KMS-11 (cell line): ENCODE measurements around the gene LDAH.

Source experiments
- H2AFZ ChIP-seq: fragments of 200-600 bp; sonication (generic); 2 replicates; pipeline ENCODE4 v1.6.1; 2016; ENCODE audit warnings: antibody characterized with exemption, mixed run types, low read depth
- H3K27ac ChIP-seq: fragments of 200-600 bp; sonication (generic); 2 replicates; pipeline ENCODE4 v1.6.1; 2016; ENCODE audit warnings: mild to moderate bottlenecking, mixed run types
- H3K27me3 ChIP-seq: fragments of 200-600 bp; sonication (generic); 2 replicates; pipeline ENCODE4 v1.6.1; 2017; ENCODE audit warnings: mild to moderate bottlenecking, low read depth, mixed run types, moderate library complexity; ENCODE audit not compliant: insufficient read depth
- H3K36me3 ChIP-seq: fragments of 200-600 bp; sonication (generic); 2 replicates; pipeline ENCODE4 v1.6.1; 2017; ENCODE audit warnings: mild to moderate bottlenecking, mixed run types; ENCODE audit not compliant: insufficient read depth
- H3K4me1 ChIP-seq: fragments of 200-600 bp; sonication (generic); 2 replicates; pipeline ENCODE4 v1.6.1; 2016; ENCODE audit warnings: mild to moderate bottlenecking, low read depth, mixed run types; ENCODE audit not compliant: poor library complexity, severe bottlenecking
- H3K4me2 ChIP-seq: fragments of 200-600 bp; sonication (generic); 2 replicates; pipeline ENCODE4 v1.7.0; 2016; ENCODE audit warnings: mild to moderate bottlenecking, mixed run types
- H3K4me3 ChIP-seq: fragments of 200-600 bp; sonication (generic); IDR thresholded peaks from 2 replicates; pipeline ENCODE4 v1.6.1; 2017; ENCODE audit warnings: low read depth, low read length, mixed read lengths; ENCODE audit not compliant: insufficient read depth
- H3K79me2 ChIP-seq: fragments of 200-600 bp; sonication (generic); 2 replicates; pipeline ENCODE4 v1.6.1; 2016; ENCODE audit warnings: low read depth, mixed run types; ENCODE audit not compliant: insufficient read depth
- H3K9ac ChIP-seq: fragments of 200-600 bp; sonication (generic); 2 replicates; pipeline ENCODE4 v1.6.1; 2016; ENCODE audit warnings: mild to moderate bottlenecking, mixed run types
- H4K20me1 ChIP-seq: fragments of 200-600 bp; sonication (generic); 2 replicates; pipeline ENCODE4 v1.6.1; 2016; ENCODE audit warnings: mild to moderate bottlenecking, mixed run types; ENCODE audit not compliant: insufficient read depth
- CTCF ChIP-seq: fragments of 200-600 bp; sonication (generic); conservative IDR thresholded peaks from 2 replicates; pipeline ENCODE4 v1.6.1; 2017; ENCODE audit warnings: low read depth, mild to moderate bottlenecking, antibody characterized with exemption, low read length, moderate library complexity, mixed read lengths

LDAH gene

GRCh38 chr2:20668871-20669475 is 153.9 kb downstream of the LDAH start:
- Histone ChIP-seq H3K27ac (no peak overlapping the region), H3K9ac (no peak overlapping the region), H2AFZ (no peak overlapping the region), H3K4me3 (no peak overlapping the region), H3K4me1 (no peaks in the 10 kb centered on the region), H3K27me3 (no peaks in the 10 kb centered on the region), H3K4me2 (no peak overlapping the region), H4K20me1 (no peaks in the 10 kb centered on the region), H3K36me3 (no peaks in the 10 kb centered on the region), H3K79me2 (no peaks in the 10 kb centered on the region)
- TF ChIP-seq CTCF = no peak

- H3K4me2 ChIP-seq = no peak overlapping the region
- H3K27ac ChIP-seq = no peak overlapping the region
- no peaks in the 10 kb centered on the region for H3K27me3 ChIP-seq
- H2AFZ ChIP-seq = no peak overlapping the region
- H3K9ac ChIP-seq = no peak overlapping the region
- no peaks in the 10 kb centered on the region for H3K79me2 ChIP-seq
- H3K4me3 ChIP-seq = no peak overlapping the region
- H3K36me3 ChIP-seq = no peaks in the 10 kb centered on the region
- H4K20me1 ChIP-seq = no peaks in the 10 kb centered on the region
- TF ChIP-seq CTCF = no peak
- no peaks in the 10 kb centered on the region for H3K4me1 ChIP-seq
Observed at GRCh38 chr2:20668451-20668850, 154.4 kb downstream of the LDAH start.

GRCh38 chr2:20667531-20668401 is 155.1 kb downstream of the LDAH start:
- no peak overlapping the region for H3K27ac ChIP-seq
- no peak overlapping the region for H3K9ac ChIP-seq
- no peaks in the 10 kb centered on the region for H3K4me1 ChIP-seq
- no peaks in the 10 kb centered on the region for H4K20me1 ChIP-seq
- H2AFZ ChIP-seq = no peak overlapping the region
- no peak overlapping the region for H3K4me3 ChIP-seq
- no peaks in the 10 kb centered on the region for H3K27me3 ChIP-seq
- no peaks in the 10 kb centered on the region for H3K79me2 ChIP-seq
- H3K4me2 ChIP-seq = no peak overlapping the region
- no peaks in the 10 kb centered on the region for H3K36me3 ChIP-seq
- no peak for TF ChIP-seq CTCF

GRCh38 chr2:20667151-20667530 is 155.8 kb downstream of the LDAH start:
- Histone ChIP-seq H3K9ac (no peak overlapping the region), H3K36me3 (no peaks in the 10 kb centered on the region), H3K27me3 (no peaks in the 10 kb centered on the region), H3K79me2 (no peaks in the 10 kb centered on the region), H2AFZ (no peak overlapping the region), H3K4me1 (no peaks in the 10 kb centered on the region), H3K4me3 (no peak overlapping the region), H3K4me2 (no peak overlapping the region), H3K27ac (no peak overlapping the region), H4K20me1 (no peaks in the 10 kb centered on the region)
- TF ChIP-seq CTCF = no peak
